Trophoblast cell (in vitro differentiated cells and primary cell): ENCODE measurements around the gene FXYD6.
"Not testable (repeated sequence)": the region's sequence is repeated elsewhere in the genome, so short reads cannot be mapped to it uniquely, and the experiment has no call there.

Experiments used
- DNase-seq, 2 donors: peaks; one replicate each; pipeline ENCODE4 v3.0.0-alpha.2; 2016
- H2AFZ ChIP-seq: 2 replicates; pipeline ENCODE4 v1.6.1; 2013; ENCODE audit warnings: low read length, moderate library complexity, mild to moderate bottlenecking; ENCODE audit not compliant: insufficient read depth, poor library complexity
- H2AK5ac ChIP-seq: 2 replicates; pipeline ENCODE4 v1.6.1; 2013; ENCODE audit warnings: mild to moderate bottlenecking, low read length
- H2BK120ac ChIP-seq: 2 replicates; pipeline ENCODE4 v1.6.1; 2013; ENCODE audit warnings: low read length, mild to moderate bottlenecking, moderate library complexity; ENCODE audit not compliant: insufficient read depth, poor library complexity
- H2BK12ac ChIP-seq: 2 replicates; pipeline ENCODE4 v1.6.1; 2013; ENCODE audit warnings: mild to moderate bottlenecking, low read length, moderate library complexity
- H2BK5ac ChIP-seq: 2 replicates; pipeline ENCODE4 v1.6.1; 2013; ENCODE audit warnings: low read length, low read depth, moderate library complexity, mild to moderate bottlenecking; ENCODE audit not compliant: poor library complexity
- H3K14ac ChIP-seq: 2 replicates; pipeline ENCODE4 v1.6.1; 2013; ENCODE audit warnings: mild to moderate bottlenecking, low read length
- H3K18ac ChIP-seq: 2 replicates; pipeline ENCODE4 v1.6.1; 2013; ENCODE audit warnings: mild to moderate bottlenecking, low read length
- H3K23ac ChIP-seq: 2 replicates; pipeline ENCODE4 v1.6.1; 2013; ENCODE audit warnings: low read length
- H3K27ac ChIP-seq: 2 replicates; pipeline ENCODE4 v1.5.1; 2013; ENCODE audit warnings: low read depth, mild to moderate bottlenecking, inconsistent platforms, low read length, moderate library complexity
- H3K27me3 ChIP-seq: 2 replicates; pipeline ENCODE4 v1.6.1; 2013; ENCODE audit warnings: inconsistent platforms, mild to moderate bottlenecking, low read length, moderate library complexity; ENCODE audit not compliant: insufficient read depth
- H3K36me3 ChIP-seq, 2 experiments: 1 replicate in 1 of 2; 2 replicates in 1 of 2; pipeline ENCODE4 v1.6.1; 2013; ENCODE audit warnings: low read length in 2 of 2, mild to moderate bottlenecking in 2 of 2, moderate library complexity in 1 of 2; ENCODE audit not compliant: insufficient read depth in 2 of 2, control insufficient read depth in 1 of 2
- H3K4ac ChIP-seq: 2 replicates; pipeline ENCODE4 v1.6.1; 2013; ENCODE audit warnings: low read depth, mild to moderate bottlenecking, low read length, moderate library complexity
- H3K4me1 ChIP-seq, 2 experiments: 1 replicate in 1 of 2; 2 replicates in 1 of 2; pipeline ENCODE4 v1.6.1; 2013; ENCODE audit warnings: low read length in 2 of 2, mild to moderate bottlenecking in 2 of 2, moderate library complexity in 1 of 2; ENCODE audit not compliant: insufficient read depth in 2 of 2, control insufficient read depth in 1 of 2
- H3K4me2 ChIP-seq: 2 replicates; pipeline ENCODE4 v1.6.1; 2013; ENCODE audit warnings: inconsistent platforms, mild to moderate bottlenecking, low read length, moderate library complexity
- H3K4me3 ChIP-seq: 2 replicates; pipeline ENCODE4 v1.5.1; 2013; ENCODE audit warnings: mild to moderate bottlenecking, low read depth, low read length, inconsistent platforms
- H3K79me1 ChIP-seq: one replicate; pipeline ENCODE4 v1.6.1; 2013; ENCODE audit warnings: low read length
- H3K79me2 ChIP-seq: 2 replicates; pipeline ENCODE4 v1.6.1; 2013; ENCODE audit warnings: low read length, mild to moderate bottlenecking; ENCODE audit not compliant: control insufficient read depth, insufficient read depth, poor library complexity
- H3K9ac ChIP-seq: 2 replicates; pipeline ENCODE4 v1.6.1; 2013; ENCODE audit warnings: mild to moderate bottlenecking, low read length
- H3K9me3 ChIP-seq: 2 replicates; pipeline ENCODE4 v1.6.1; 2013; ENCODE audit warnings: low read depth, mild to moderate bottlenecking, control low read depth, inconsistent platforms, low read length; ENCODE audit not compliant: insufficient read depth
- H4K12ac ChIP-seq: 2 replicates; pipeline ENCODE4 v1.6.1; 2013; ENCODE audit warnings: low read depth, mild to moderate bottlenecking, low read length, moderate library complexity
- H4K8ac ChIP-seq: 2 replicates; pipeline ENCODE4 v1.6.1; 2013; ENCODE audit warnings: low read depth, mild to moderate bottlenecking, low read length, moderate library complexity
- H4K91ac ChIP-seq: one replicate; pipeline ENCODE4 v1.6.1; 2013; ENCODE audit warnings: low read depth, mild to moderate bottlenecking, low read length, moderate library complexity
- WGBS: extraction: QIAGEN DNeasy Blood & Tissue Kit; methylation state at CpG from one replicate; pipeline ENCODE4 v1.1.7; 2013; ENCODE audit warnings: missing lambda C conversion rate; ENCODE audit not compliant: insufficient read length, insufficient coverage; ENCODE audit errors: extremely low coverage; 5-methylcytosine and 5-hydroxymethylcytosine counted together

The FXYD6 gene

DNA sequence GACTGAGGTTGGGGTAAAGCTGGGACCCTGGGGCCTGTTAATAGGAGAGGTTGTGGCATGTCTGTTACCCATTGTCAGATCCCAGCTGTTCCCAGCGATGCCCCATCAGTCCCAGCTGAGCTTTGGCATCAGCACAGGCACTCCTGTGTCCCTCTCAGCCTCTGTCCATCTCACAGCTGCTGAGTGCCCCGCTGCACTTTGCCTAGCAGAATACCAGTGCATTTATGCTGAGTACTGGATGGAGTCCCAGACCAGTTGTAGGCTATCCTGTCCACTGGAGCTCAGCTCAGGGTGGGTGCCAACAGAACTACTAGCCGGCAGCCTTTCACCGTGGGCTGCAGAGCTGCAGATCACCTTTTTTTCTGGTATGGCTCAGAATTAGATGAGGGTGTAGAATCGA, 9.9 kb downstream of the FXYD6 start:
- H3K4me3 ChIP-seq: no peak overlapping the region
- H2BK12ac ChIP-seq: no peak overlapping the region
- H2BK5ac ChIP-seq: no peak overlapping the region
- H3K9me3 ChIP-seq: peaks cover 5% of the 10 kb centered on the region
- H3K79me2 ChIP-seq: no peaks in the 10 kb centered on the region
- H4K91ac ChIP-seq: no peak overlapping the region
- H3K27ac ChIP-seq: no peak overlapping the region
- WGBS: no CpG with 5 or more reads among the region's 5 CpGs
- H3K9ac ChIP-seq: no peak overlapping the region
- H3K4me2 ChIP-seq: no peak overlapping the region
- no peaks in the 10 kb centered on the region for H3K36me3 ChIP-seq
- no peak overlapping the region for H2AK5ac ChIP-seq
- H3K23ac ChIP-seq: no peak overlapping the region
- H3K79me1 ChIP-seq: no peaks in the 10 kb centered on the region
- no peak overlapping the region for H4K8ac ChIP-seq
- no peak overlapping the region for H2BK120ac ChIP-seq
- no peak overlapping the region for H3K4ac ChIP-seq
- H3K4me1 ChIP-seq: peaks cover 0 to 5% of the 10 kb centered on the region in 2 experiments
- H3K14ac ChIP-seq: no peak overlapping the region
- H3K18ac ChIP-seq: no peak overlapping the region
- no peak overlapping the region for H4K12ac ChIP-seq
- no peaks in the 10 kb centered on the region for H3K27me3 ChIP-seq
- no peak overlapping the region for H2AFZ ChIP-seq
- DNase-seq: no peak

DNA sequence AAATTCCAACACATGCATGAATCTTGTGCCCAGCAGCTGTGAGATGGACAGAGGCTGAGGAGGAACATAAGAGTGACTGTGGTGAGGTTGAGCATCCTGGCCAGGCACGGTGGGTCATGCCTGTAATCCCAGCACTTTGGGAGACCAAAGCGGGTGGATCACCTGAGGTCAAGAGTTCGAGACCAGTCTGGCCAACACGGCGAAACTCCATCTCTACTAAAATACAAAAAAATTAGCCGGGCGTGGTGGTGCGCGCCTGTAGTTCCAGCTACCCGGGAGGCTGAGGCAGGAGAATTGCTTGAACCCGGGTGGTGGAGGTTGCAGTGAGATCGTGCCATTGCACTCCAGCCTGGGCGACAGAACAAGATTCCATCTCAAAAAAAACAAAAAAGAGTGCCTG, 10.9 kb downstream of the FXYD6 start:
- not testable (repeated sequence) for DNase-seq, H2AFZ ChIP-seq, H2AK5ac ChIP-seq, H3K27ac ChIP-seq, H3K27me3 ChIP-seq, H3K18ac ChIP-seq, H3K4me1 ChIP-seq, H2BK120ac ChIP-seq, H3K4me3 ChIP-seq, H4K12ac ChIP-seq, H3K4me2 ChIP-seq, H2BK12ac ChIP-seq, H3K79me1 ChIP-seq, H3K9ac ChIP-seq, H3K79me2 ChIP-seq, H2BK5ac ChIP-seq, H4K91ac ChIP-seq, H4K8ac ChIP-seq, H3K4ac ChIP-seq, H3K14ac ChIP-seq, H3K23ac ChIP-seq, H3K36me3 ChIP-seq, H3K9me3 ChIP-seq
- no CpG with 5 or more reads among the region's 13 CpGs for WGBS

DNA sequence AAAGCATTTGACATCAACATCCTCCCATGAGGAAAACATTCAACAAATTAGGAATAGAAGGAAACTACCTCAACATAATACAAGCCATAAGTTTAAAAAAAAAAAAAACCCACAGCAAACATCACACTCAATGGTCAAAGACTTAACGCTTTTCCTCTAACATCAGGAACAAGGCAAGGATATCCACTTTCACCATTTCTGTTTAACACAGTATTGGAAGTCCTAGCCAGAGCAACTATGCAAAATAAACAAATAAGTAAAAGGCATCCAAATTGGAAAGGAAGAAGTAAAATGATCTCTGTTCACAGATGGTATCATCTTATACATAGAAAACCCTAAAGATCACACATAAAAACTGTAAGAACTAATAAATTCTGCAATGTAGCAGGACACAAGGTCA, 13.1 kb downstream of the FXYD6 start:
- Histone ChIP-seq H3K79me1 (no peaks in the 10 kb centered on the region), H3K9ac (no peak overlapping the region), H2BK5ac (no peak overlapping the region), H3K4me2 (no peak overlapping the region), H3K4me3 (no peak overlapping the region), H3K4ac (no peak overlapping the region), H4K12ac (no peak overlapping the region), H2BK120ac (no peak overlapping the region), H3K27ac (no peak overlapping the region), H3K36me3 (no peaks in the 10 kb centered on the region), H3K23ac (no peak overlapping the region), H4K8ac (no peak overlapping the region), H3K18ac (no peak overlapping the region), H2BK12ac (no peak overlapping the region), H2AK5ac (no peak overlapping the region), H3K4me1 (no peaks in the 10 kb centered on the region), H3K14ac (no peak overlapping the region), H3K27me3 (no peaks in the 10 kb centered on the region), H3K9me3 (peaks cover 5% of the 10 kb centered on the region), H2AFZ (no peak overlapping the region), H4K91ac (no peak overlapping the region), H3K79me2 (no peaks in the 10 kb centered on the region)
- no peak for DNase-seq
- WGBS: no CpG with 5 or more reads among the region's 1 CpG

DNA sequence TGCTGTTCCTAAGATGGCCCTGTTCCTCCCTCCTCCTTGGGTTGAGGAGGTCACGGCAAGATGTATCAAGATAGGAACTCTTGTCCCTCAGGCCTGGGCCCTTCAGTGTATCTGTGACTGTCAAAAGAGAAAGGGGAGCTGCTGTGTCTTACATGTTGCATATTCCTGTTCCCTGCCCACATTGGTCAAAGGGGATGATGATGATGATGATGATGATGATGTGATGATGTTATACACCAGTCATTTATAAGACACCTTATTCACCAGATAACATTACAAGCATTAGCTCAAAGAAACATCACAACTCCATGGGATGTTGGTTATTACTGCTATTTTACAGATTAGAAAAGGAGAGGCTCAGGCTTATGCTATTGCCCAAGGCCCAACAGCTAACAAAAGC, 13.7 kb downstream of the FXYD6 start:
- Histone ChIP-seq H3K27ac (no peak overlapping the region), H3K4me1 (no peaks in the 10 kb centered on the region), H3K18ac (no peak overlapping the region), H3K36me3 (no peaks in the 10 kb centered on the region), H4K91ac (no peak overlapping the region), H2BK5ac (no peak overlapping the region), H2AFZ (no peak overlapping the region), H2BK120ac (no peak overlapping the region), H3K4ac (no peak overlapping the region), H3K79me1 (no peaks in the 10 kb centered on the region), H3K9me3 (peaks cover 5% of the 10 kb centered on the region), H4K12ac (no peak overlapping the region), H3K14ac (no peak overlapping the region), H3K9ac (no peak overlapping the region), H4K8ac (no peak overlapping the region), H3K4me2 (no peak overlapping the region), H3K4me3 (no peak overlapping the region), H2BK12ac (no peak overlapping the region), H3K27me3 (no peaks in the 10 kb centered on the region), H2AK5ac (no peak overlapping the region), H3K79me2 (no peaks in the 10 kb centered on the region), H3K23ac (no peak overlapping the region)
- WGBS: no CpG with 5 or more reads among the region's 1 CpG
- DNase-seq: no peak
